SK-N-SH (cell line): ENCODE results near the gene TXNDC12.

Source experiments
- CHD2 ChIP-seq: fragments of 150-350 bp; IDR thresholded peaks from 2 replicates; pipeline ENCODE4 v1.6.1; 2018; ENCODE audit warnings: low read length; ENCODE audit not compliant: partially characterized antibody
- MXI1 ChIP-seq: IDR thresholded peaks from 2 replicates; pipeline ENCODE4 v1.6.1; 2012; ENCODE audit warnings: mild to moderate bottlenecking, low read depth, low read length, improper control_type of control experiment
- POLR2AphosphoS5 ChIP-seq: IDR thresholded peaks from 2 replicates; pipeline ENCODE4 v1.6.1; 2012; ENCODE audit warnings: low read depth, low read length
- SIN3A ChIP-seq: IDR thresholded peaks from 2 replicates; pipeline ENCODE4 v1.6.1; 2012; ENCODE audit warnings: low read depth, mild to moderate bottlenecking, low read length, moderate library complexity, borderline replicate concordance
- TF ChIP-seq, protein P1 (sequence below): fragments of 200-600 bp; sonication (generic); IDR thresholded peaks from 2 replicates; pipeline ENCODE4 v1.6.1; 2017; ENCODE audit warnings: antibody characterized with exemption, mild to moderate bottlenecking, moderate library complexity
- TF ChIP-seq, protein P2 (sequence below): IDR thresholded peaks from 2 replicates; pipeline ENCODE4 v1.4.0; 2012; ENCODE audit warnings: low read depth, borderline replicate concordance
- TF ChIP-seq, protein P3 (sequence below): fragments of 150-350 bp; IDR thresholded peaks from 2 replicates; pipeline ENCODE4 v1.6.1; 2017; ENCODE audit warnings: antibody characterized with exemption, low read length, low read depth, borderline replicate concordance

DNA sequence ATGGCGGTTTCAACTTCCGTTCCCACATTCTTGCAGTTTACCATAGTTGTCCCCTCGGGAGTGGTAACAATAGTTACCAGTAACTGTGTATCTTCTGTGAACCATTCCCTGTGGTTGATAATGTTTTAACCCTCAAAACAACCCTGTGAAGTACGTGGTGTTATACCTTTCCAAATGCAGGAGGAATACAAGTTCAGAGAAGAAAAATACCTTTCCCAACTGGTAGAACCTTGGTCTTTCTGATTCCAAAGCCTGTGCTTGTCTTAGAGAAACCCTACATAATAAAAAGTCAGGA is 1.9 kb upstream of the TXNDC12 start:
- TF ChIP-seq, protein P1, sequence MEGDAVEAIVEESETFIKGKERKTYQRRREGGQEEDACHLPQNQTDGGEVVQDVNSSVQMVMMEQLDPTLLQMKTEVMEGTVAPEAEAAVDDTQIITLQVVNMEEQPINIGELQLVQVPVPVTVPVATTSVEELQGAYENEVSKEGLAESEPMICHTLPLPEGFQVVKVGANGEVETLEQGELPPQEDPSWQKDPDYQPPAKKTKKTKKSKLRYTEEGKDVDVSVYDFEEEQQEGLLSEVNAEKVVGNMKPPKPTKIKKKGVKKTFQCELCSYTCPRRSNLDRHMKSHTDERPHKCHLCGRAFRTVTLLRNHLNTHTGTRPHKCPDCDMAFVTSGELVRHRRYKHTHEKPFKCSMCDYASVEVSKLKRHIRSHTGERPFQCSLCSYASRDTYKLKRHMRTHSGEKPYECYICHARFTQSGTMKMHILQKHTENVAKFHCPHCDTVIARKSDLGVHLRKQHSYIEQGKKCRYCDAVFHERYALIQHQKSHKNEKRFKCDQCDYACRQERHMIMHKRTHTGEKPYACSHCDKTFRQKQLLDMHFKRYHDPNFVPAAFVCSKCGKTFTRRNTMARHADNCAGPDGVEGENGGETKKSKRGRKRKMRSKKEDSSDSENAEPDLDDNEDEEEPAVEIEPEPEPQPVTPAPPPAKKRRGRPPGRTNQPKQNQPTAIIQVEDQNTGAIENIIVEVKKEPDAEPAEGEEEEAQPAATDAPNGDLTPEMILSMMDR: no peak
- TF ChIP-seq POLR2AphosphoS5 (no peak), MXI1 (no peak), SIN3A (no peak), CHD2 (no peak)
- TF ChIP-seq, protein P2, sequence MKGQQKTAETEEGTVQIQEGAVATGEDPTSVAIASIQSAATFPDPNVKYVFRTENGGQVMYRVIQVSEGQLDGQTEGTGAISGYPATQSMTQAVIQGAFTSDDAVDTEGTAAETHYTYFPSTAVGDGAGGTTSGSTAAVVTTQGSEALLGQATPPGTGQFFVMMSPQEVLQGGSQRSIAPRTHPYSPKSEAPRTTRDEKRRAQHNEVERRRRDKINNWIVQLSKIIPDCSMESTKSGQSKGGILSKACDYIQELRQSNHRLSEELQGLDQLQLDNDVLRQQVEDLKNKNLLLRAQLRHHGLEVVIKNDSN: no peak
- TF ChIP-seq, protein P3, sequence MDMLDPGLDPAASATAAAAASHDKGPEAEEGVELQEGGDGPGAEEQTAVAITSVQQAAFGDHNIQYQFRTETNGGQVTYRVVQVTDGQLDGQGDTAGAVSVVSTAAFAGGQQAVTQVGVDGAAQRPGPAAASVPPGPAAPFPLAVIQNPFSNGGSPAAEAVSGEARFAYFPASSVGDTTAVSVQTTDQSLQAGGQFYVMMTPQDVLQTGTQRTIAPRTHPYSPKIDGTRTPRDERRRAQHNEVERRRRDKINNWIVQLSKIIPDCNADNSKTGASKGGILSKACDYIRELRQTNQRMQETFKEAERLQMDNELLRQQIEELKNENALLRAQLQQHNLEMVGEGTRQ: no peak
